B cell (primary cell): Measurements from ENCODE around the gene KDM3A. TPM values are rescaled to one million over a fixed set of nuclear protein-coding genes. Genes with fewer than 3 reads are reported as not detected.

ENCODE experiments used
- ATAC-seq: fragments of 200-7000 bp; cut with Tn5 transposase; one replicate; pipeline ENCODE4 v1.10.0; 2021; ENCODE audit warnings: low read depth, mild to moderate bottlenecking, moderate number of reproducible peaks, moderate library complexity
- CTCF ChIA-PET: fragments of 350-600 bp; sonication (Branson Sonifier 250); formaldehyde crosslinking; loops from one replicate; lab custom pipeline; 2021; ENCODE audit warnings: antibody characterized with exemption, inconsistent platforms; lab: Charles Lee
- POLR2A ChIA-PET: fragments of 350-600 bp; sonication (Branson Sonifier 250); formaldehyde crosslinking; loops from one replicate; lab custom pipeline; 2021; ENCODE audit warnings: antibody characterized with exemption; lab: Charles Lee
- DNase-seq: peaks from one replicate; pipeline ENCODE4 v3.0.0; 2013
- H2AFZ ChIP-seq: 2 replicates; pipeline ENCODE4 v1.6.1; 2012; ENCODE audit warnings: mild to moderate bottlenecking, low read depth, low read length; ENCODE audit not compliant: insufficient read depth, poor library complexity, severe bottlenecking
- H3K27ac ChIP-seq, 2 donors: 1 replicate in 1 of 2; 2 replicates in 1 of 2; pipeline ENCODE4 v1.5.1; 2012 to 2013; ENCODE audit warnings: low read length in 2 of 2, mild to moderate bottlenecking in 2 of 2, moderate library complexity in 1 of 2
- H3K27me3 ChIP-seq, 4 experiments: fragments of 200-600 bp in 1 of 4; sonication (generic) in 1 of 4; replicated peaks in 1 of 4; 1 replicate in 2 of 4; 2 replicates in 2 of 4; pipeline versions ENCODE4 v1.6.1 to v1.7.0; 2013 to 2016; ENCODE audit warnings: low read length in 3 of 4, mild to moderate bottlenecking in 2 of 4, mixed read lengths in 1 of 4, moderate library complexity in 1 of 4; ENCODE audit not compliant: insufficient read depth in 4 of 4, control insufficient read depth in 3 of 4; ENCODE audit errors: control extremely low read depth in 1 of 4
- H3K36me3 ChIP-seq, 2 experiments: replicated peaks in 1 of 2; 1 replicate in 1 of 2; 2 replicates in 1 of 2; pipeline versions ENCODE4 v1.6.1 to v1.7.1; 2013; ENCODE audit warnings: low read length in 1 of 2; ENCODE audit not compliant: insufficient read depth in 2 of 2, control insufficient read depth in 1 of 2; ENCODE audit errors: control extremely low read depth in 1 of 2, extremely low read depth in 1 of 2
- H3K4me1 ChIP-seq, 2 donors: fragments of 200-600 bp in 1 of 2; sonication (generic) in 1 of 2; 1 replicate in 1 of 2; 2 replicates in 1 of 2; pipeline versions ENCODE4 v1.5.1 to v1.6.1; 2013 to 2017; ENCODE audit warnings: low read length in 2 of 2; ENCODE audit not compliant: control insufficient read depth in 2 of 2, insufficient read depth in 2 of 2
- H3K4me2 ChIP-seq: replicated peaks from 2 replicates; pipeline ENCODE3; 2012; ENCODE audit warnings: mild to moderate bottlenecking, low read depth, low read length; ENCODE audit not compliant: poor library complexity, severe bottlenecking
- H3K4me3 ChIP-seq, 5 experiments: fragments of 200-600 bp in 1 of 5; sonication (generic) in 1 of 5; 1 replicate in 3 of 5; 2 replicates in 2 of 5; pipeline versions ENCODE4 v1.5.1 to v1.7.0; 2011 to 2016; ENCODE audit warnings: low read length in 4 of 5, mild to moderate bottlenecking in 4 of 5, low read depth in 2 of 5, control low read depth in 1 of 5, moderate library complexity in 1 of 5; ENCODE audit not compliant: insufficient read depth in 1 of 5; ENCODE audit errors: control extremely low read depth in 1 of 5, extremely low read depth in 1 of 5
- H3K79me2 ChIP-seq: fragments of 200-600 bp; sonication (generic); one replicate; pipeline ENCODE4 v1.6.0; 2016; ENCODE audit warnings: low read length; ENCODE audit not compliant: control insufficient read depth, insufficient read depth
- H3K9ac ChIP-seq: fragments of 200-600 bp; sonication (generic); 2 replicates; pipeline ENCODE4 v1.6.1; 2017; ENCODE audit warnings: mild to moderate bottlenecking, low read length, moderate library complexity
- H3K9me3 ChIP-seq, 3 donors: one replicate each; pipeline versions ENCODE4 v1.6.1 to v1.7.1; 2013; ENCODE audit warnings: low read length in 2 of 3; ENCODE audit not compliant: control insufficient read depth in 2 of 3, insufficient read depth in 1 of 3; ENCODE audit errors: control extremely low read depth in 1 of 3
- H4K20me1 ChIP-seq: 2 replicates; pipeline ENCODE4 v1.6.0; 2012; ENCODE audit warnings: mild to moderate bottlenecking, low read length; ENCODE audit not compliant: insufficient read depth, control insufficient read depth, poor library complexity, severe bottlenecking
- H3K27ac Mint-ChIP-seq: one replicate; pipeline ENCODE4 v1.8.0; 2021; ENCODE audit warnings: mixed read lengths
- H3K27me3 Mint-ChIP-seq: one replicate; pipeline ENCODE4 v1.8.0; 2021; ENCODE audit warnings: mixed read lengths
- H3K4me1 Mint-ChIP-seq: one replicate; pipeline ENCODE4 v1.8.0; 2021; ENCODE audit warnings: mixed read lengths
- H3K4me3 Mint-ChIP-seq: one replicate; pipeline ENCODE4 v1.8.0; 2021; ENCODE audit warnings: mixed read lengths
- H3K9me3 Mint-ChIP-seq: one replicate; pipeline ENCODE4 v1.8.0; 2022; ENCODE audit warnings: mixed read lengths; ENCODE audit not compliant: insufficient read depth
- CTCF ChIP-seq: fragments of 200-600 bp; IDR thresholded peaks from one replicate; pipeline ENCODE4 v1.8.0; 2022; ENCODE audit warnings: antibody characterized with exemption, mild to moderate bottlenecking
- EZH2 ChIP-seq: IDR thresholded peaks from 2 replicates; pipeline ENCODE4 v1.6.1; 2012; ENCODE audit warnings: borderline replicate concordance, low read depth, mild to moderate bottlenecking, moderate library complexity, low read length; ENCODE audit not compliant: insufficient read depth, poor library complexity, severe bottlenecking
- WGBS: methylation state at CpG from one replicate; pipeline ENCODE4 v1.1.5; 2013; ENCODE audit warnings: missing lambda C conversion rate; ENCODE audit not compliant: insufficient coverage; 5-methylcytosine and 5-hydroxymethylcytosine counted together
- intact Hi-C: fragments of 100-400 bp; cut with micrococcal nuclease; formaldehyde crosslinking; loops from one replicate; pipeline ENCODE4 v1.10.0; 2022
- polyA plus RNA-seq: library from polyadenylated mRNA; depleted of rRNA; stranded (reverse); fragments of >200 nt; gene quantifications from 2 replicates; pipeline ENCODE4 v1.2.3, GENCODE V29; 2012
- total RNA-seq, 2 donors: library from RNA; stranded (reverse); fragments of 120-200 nt in 1 of 2; gene quantifications; 1 replicate in 1 of 2; 2 replicates in 1 of 2; pipeline versions ENCODE4 v1.2.3 to v1.2.4, GENCODE V29; 2013 to 2022

Gene KDM3A
- total and polyA plus RNA-seq, 2 donors (not counting 1 experiment from before 2014, with no cell fraction given), result 27.7 to 107 TPM

GRCh38 chr2:86480105-86480504, 38.9 kb downstream of the KDM3A start:
- Mint-ChIP-seq H3K4me3 (no peak overlapping the region), H3K9me3 (no peaks in the 10 kb centered on the region), H3K27me3 (no peaks in the 10 kb centered on the region), H3K27ac (no peak overlapping the region), H3K4me1 (no peaks in the 10 kb centered on the region)
- DNase-seq (no peak), ATAC-seq (no peak)
- Histone ChIP-seq H4K20me1 (no peaks in the 10 kb centered on the region), H3K4me3 (no peak overlapping the region), H3K79me2 (no peaks in the 10 kb centered on the region), H3K4me2 (no peak overlapping the region), H3K9me3 (no peaks in the 10 kb centered on the region), H3K4me1 (no peaks in the 10 kb centered on the region), H3K36me3 (peaks cover 35 to 99% of the 10 kb centered on the region in 2 experiments), H2AFZ (no peak overlapping the region), H3K27me3 (no peaks in the 10 kb centered on the region), H3K27ac (no peak overlapping the region), H3K9ac (no peak overlapping the region)
- 98% methylated on average over 5 of the region's 7 CpGs for WGBS
- TF ChIP-seq EZH2, result no peak
- TF ChIP-seq CTCF, result no peak
- ChIA-PET POLR2A (no interaction called here), CTCF (interaction anchor here (0.9 to 2.4 kb wide), 2 partner anchors 12 to 259 kb away, joined by 3 to 6 read pairs; no protein-coding TSS in a partner anchor)
- intact Hi-C loops, result no loop called here

GRCh38 chr2:86482034-86482433, 40.9 kb downstream of the KDM3A start:
- no peak overlapping the region for H3K4me3 Mint-ChIP-seq
- CTCF ChIA-PET, result no interaction called here
- intact Hi-C loops, result no loop called here

More at GRCh38 chr2:86482034-86482433, 40.9 kb downstream of the KDM3A start:
- TF ChIP-seq EZH2 (no peak), CTCF (no peak)
- no peak for DNase-seq
- Histone ChIP-seq H3K9ac (no peak overlapping the region), H3K27ac (no peak overlapping the region), H3K4me3 (no peak overlapping the region), H4K20me1 (no peaks in the 10 kb centered on the region), H2AFZ (no peak overlapping the region), H3K9me3 (no peaks in the 10 kb centered on the region), H3K4me2 (no peak overlapping the region), H3K79me2 (no peaks in the 10 kb centered on the region), H3K4me1 (no peaks in the 10 kb centered on the region), H3K36me3 (peaks cover 39 to 100% of the 10 kb centered on the region in 2 experiments), H3K27me3 (no peaks in the 10 kb centered on the region)
- ATAC-seq, result no peak
- Mint-ChIP-seq H3K4me1 (no peaks in the 10 kb centered on the region), H3K27ac (no peak overlapping the region), H3K27me3 (no peaks in the 10 kb centered on the region), H3K9me3 (no peaks in the 10 kb centered on the region)
- POLR2A ChIA-PET, result no interaction called here
- 100% methylated on average over 1 of the region's 3 CpGs for WGBS
